ENCODE results near the gene ALOX5.
A peak's percentile ranks its signal among the peaks of the same experiment; 100 is the strongest.

Gene ALOX5

GRCh38 chr10:45424668-45425404 lies 50.8 kb downstream of the ALOX5 start:
- peak; percentile 4 for DNase-seq (ENCODE audit: low spot score)

- DNase-seq (ENCODE audit: low spot score), result peak; percentile 15
These were observed 51.9 kb downstream of the ALOX5 start for GRCh38 chr10:45425621-45426563.

GRCh38 chr10:45427262-45427969 lies 53.4 kb downstream of the ALOX5 start:
- DNase-seq (ENCODE audit: low spot score), result peak; percentile 8

GRCh38 chr10:45427970-45428366 lies 54.0 kb downstream of the ALOX5 start:
- DNase-seq (ENCODE audit: low spot score), result peak; percentile 3

GRCh38 chr10:45428611-45429510 lies 54.8 kb downstream of the ALOX5 start:
- peak; percentile 6 for DNase-seq (ENCODE audit: low spot score)

- DNase-seq (ENCODE audit: low spot score), result no peak
These were observed 55.8 kb downstream of the ALOX5 start for GRCh38 chr10:45429790-45430189.

GRCh38 chr10:45432113-45432512 lies 58.1 kb downstream of the ALOX5 start:
- no peak for DNase-seq (ENCODE audit: low spot score)

GRCh38 chr10:45432700-45433472 lies 58.9 kb downstream of the ALOX5 start:
- DNase-seq (ENCODE audit: low spot score), result no peak

GRCh38 chr10:45433716-45434469 lies 59.9 kb downstream of the ALOX5 start:
- DNase-seq (ENCODE audit: low spot score), result no peak

GRCh38 chr10:45437587-45438465 lies 63.8 kb downstream of the ALOX5 start:
- DNase-seq (ENCODE audit: low spot score), result no peak

- no peak for DNase-seq (ENCODE audit: low spot score)
These were observed 64.6 kb downstream of the ALOX5 start for GRCh38 chr10:45438466-45439090.

GRCh38 chr10:45439365-45439764 lies 65.3 kb downstream of the ALOX5 start:
- DNase-seq (ENCODE audit: low spot score), result no peak

- no peak for DNase-seq (ENCODE audit: low spot score)
These were observed 65.9 kb downstream of the ALOX5 start for GRCh38 chr10:45439873-45440272.

- DNase-seq (ENCODE audit: low spot score), result no peak
These were observed 66.6 kb downstream of the ALOX5 start for GRCh38 chr10:45440511-45441062.

GRCh38 chr10:45441239-45442190 lies 67.5 kb downstream of the ALOX5 start:
- no peak for DNase-seq (ENCODE audit: low spot score)

GRCh38 chr10:45442251-45442650 lies 68.2 kb downstream of the ALOX5 start:
- no peak for DNase-seq (ENCODE audit: low spot score)

- no peak for DNase-seq (ENCODE audit: low spot score)
These were observed 68.6 kb downstream of the ALOX5 start for GRCh38 chr10:45442662-45443061.
